HG03159 (cell line): ENCODE data around the gene HACD1.

Source experiments
- ATAC-seq: cut with Tn5 transposase; IDR thresholded peaks from one replicate; pipeline ENCODE4 v1.9.1; 2021; ENCODE audit warnings: mild to moderate bottlenecking, moderate library complexity; ENCODE audit not compliant: unreplicated experiment

HACD1 gene

DNA sequence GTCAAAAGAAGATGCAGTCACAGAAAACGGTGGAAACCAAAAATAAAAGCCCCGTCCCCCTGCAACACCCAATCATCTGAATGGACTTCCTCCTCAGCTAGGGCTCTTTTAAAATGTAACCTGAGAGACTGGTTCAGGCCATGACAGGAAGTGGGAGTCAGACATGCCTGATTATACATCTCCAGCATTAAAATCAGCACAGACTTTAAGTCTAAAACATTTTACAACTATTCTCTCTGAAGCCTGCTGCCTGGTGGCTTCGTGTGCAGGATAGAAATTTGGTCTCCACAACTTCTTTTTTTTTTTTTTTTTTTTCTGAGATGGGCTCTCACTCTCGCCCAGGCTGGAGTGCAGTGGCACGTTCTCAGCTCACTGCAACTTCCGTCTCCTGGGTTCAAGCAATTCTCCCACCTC is 30.3 kb downstream of the HACD1 start:
- ATAC-seq: peak; percentile 45

- ATAC-seq: peak; percentile 80
Measured at GRCh38 chr10:17585016-17585415, 32.2 kb downstream of the HACD1 start.

GRCh38 chr10:17580885-17581284 is 36.3 kb downstream of the HACD1 start:
- ATAC-seq: no peak

DNA sequence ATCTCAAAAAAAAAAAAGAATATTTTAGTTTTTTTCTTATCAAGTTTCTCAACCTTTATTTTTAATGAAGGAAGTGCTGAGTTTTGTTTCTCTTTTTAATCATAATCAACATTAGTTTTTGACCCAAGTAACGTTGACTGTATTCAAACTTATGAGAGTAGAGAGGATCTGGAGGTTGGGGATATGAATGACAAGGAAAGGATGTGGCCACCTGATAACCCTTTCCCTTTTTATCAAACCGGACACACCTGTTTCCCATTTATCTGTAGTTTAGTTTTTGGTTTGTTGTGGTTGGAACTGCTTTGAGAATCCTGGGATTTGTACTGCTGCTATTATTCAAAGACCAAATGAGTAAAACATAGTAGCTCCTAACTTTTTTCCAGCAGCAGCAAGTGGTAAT is 38.6 kb downstream of the HACD1 start:
- no peak for ATAC-seq

DNA sequence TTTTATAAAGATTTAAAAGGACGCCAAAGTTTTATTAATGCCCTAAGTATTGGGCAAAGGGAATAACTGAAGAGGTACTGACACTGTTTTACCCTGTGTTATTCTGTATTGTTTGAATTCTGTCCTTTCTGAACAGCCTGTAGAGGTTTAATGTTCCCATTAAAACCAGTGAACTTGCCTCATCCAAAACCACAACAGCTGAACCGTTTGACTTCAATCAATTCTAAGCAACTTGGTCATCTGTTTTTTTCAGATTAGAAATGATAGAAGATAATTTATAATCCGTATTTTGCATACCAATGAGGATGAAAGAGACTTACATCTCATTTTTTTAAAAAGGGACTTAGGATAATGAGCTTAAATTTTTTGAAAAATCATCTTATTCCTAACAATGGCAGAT is 40.4 kb downstream of the HACD1 start:
- ATAC-seq: no peak

- no peak for ATAC-seq
Measured at GRCh38 chr10:17564911-17565310, 52.3 kb downstream of the HACD1 start.

DNA sequence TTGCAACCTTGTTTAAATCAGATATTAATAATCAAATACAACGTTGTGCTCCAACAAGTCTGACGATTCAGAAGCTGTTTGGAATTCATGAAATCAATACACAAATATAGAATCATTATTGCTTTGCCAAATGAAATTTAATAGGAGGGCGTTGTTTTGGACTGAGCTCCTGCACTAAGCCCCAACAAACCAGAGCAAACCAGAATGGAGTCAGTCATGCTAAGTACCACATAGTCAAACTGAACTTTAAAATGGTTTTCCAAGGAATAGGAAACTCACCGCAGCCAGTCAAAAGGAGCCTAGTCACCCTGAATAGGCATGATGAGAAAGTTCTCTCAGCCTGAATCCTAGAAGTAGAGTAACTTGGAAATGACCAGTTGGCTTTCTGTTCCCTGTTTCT is 53.7 kb downstream of the HACD1 start:
- ATAC-seq: no peak

DNA sequence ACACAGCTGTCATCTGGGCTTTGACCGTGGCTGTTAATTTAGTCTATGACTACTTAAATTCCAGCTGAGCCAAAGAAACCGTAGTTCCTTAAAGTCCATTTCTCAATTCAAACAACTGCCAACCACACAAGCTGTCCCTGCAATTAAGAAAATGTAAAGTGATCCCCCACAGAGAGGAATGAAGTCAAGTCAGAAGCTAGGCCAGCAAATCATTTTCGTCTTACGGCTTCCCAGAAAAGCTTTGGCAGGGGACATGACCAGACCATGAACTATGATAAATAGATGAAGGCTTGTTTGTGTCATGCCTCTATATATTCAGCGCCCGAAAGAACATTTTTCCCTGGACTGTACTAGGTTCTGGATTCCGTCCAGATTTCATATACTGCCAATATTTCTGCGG is 54.6 kb downstream of the HACD1 start:
- no peak for ATAC-seq

DNA sequence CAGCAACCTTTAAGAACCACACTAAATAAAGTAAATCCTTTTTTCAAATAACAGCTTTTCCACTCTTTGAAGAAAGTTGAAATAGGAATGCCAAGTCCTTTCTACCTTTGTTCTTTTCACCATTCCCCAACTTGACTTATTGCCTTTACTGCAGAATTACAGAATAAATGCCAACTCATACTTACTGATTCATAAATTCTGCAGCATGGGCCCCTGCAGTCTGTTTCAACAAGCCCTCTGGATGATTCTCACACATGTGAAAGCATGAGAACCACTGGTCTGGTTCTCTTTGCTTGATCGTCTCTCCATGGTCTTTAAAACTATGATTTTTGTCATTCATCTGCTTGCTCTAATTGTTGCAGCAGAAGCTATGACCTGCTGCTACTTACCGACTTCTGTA is 56.1 kb downstream of the HACD1 start:
- no peak for ATAC-seq

DNA sequence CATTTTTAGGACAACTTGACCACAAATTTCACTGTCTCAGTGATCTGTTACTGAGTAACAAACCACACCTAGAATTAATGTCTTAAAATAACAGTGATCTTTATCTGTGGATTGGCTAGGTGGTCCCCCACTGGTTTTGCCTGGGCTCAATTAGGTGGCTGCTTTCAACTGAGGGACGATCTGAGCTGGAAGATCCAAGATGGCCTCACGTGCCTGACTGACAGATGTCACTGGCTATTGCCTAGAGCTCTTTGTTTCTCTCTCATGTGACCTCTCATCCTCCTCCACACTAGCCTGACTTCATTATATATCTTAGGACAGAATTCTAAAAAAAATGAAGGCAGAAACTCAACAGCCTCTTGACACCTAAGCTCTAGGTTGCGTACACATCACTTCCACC is 59.7 kb downstream of the HACD1 start:
- no peak for ATAC-seq

GRCh38 chr10:17548770-17549169 is 68.4 kb downstream of the HACD1 start:
- ATAC-seq: no peak

DNA sequence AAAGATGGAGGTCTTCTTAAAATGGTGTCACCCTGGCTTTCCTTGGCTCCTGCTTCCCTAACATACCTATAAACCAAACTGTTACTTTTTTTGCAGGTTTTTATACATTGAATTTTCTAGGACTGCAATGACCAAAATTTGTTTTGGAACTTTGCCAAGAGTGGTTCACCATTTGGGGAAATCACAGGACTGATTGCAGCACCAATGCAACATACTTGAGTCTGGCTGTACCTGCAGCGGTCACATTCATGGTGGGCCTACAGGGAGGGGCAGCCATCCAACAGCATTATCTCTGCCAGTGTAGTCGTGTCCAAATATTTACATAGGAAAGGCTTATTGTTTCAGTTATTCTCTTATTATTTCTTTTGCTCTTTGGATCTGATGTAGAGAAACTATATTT is 69.0 kb downstream of the HACD1 start:
- no peak for ATAC-seq

DNA sequence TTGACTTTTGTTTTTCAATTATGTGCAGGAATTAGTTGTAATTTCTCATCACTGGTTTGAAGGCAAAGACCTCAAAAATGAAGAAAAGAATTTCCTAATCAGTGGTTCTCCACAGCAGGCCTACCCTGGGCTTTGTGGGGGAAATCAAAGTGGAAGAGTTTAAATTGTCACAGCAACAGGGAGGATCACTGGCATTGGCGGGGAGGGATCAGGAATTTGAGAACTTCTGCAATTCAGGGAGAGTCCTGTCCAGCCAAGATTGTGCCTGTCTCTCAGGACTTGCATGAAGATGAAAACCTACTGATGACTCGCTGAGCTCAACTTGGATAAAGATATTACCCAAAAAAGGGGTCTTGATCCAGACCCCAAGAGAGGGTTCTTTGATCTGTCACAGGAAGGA is 70.1 kb downstream of the HACD1 start:
- ATAC-seq: no peak

DNA sequence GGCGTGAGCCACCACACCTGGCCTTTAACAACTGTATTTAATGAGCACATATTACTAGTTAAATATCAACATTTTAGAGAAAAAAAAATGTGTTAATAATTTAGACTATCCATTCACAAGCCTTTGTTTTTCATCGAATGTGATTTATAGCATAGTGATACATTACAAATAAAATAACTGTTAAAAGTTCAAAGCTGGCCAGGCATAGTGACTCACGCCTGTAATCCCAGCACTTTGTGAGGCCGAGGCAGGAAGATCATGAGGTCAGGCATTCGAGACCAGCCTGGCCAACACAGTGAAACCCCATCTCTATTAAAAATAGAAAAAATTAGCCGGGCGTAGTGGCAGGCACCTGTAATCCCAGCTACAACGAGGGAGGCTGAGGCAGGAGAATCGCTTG is 72.7 kb downstream of the HACD1 start:
- no peak for ATAC-seq
